OCI-LY7 (cell line): Measurements from ENCODE around the gene PHACTR3. TPM values are rescaled to one million over a fixed set of nuclear protein-coding genes. Genes with fewer than 3 reads are reported as not detected.

Source experiments
- BruUV-seq: library from RNA; stranded (reverse); fragments of 400-500 nt; replicated peaks from 2 replicates; lab custom pipeline; 2021; lab: Mats Ljungman, UMichigan
- CTCF ChIA-PET: fragments of 300-600 bp; sonication (Branson Sonifier 250); formaldehyde crosslinking; loops from one replicate; lab custom pipeline; 2022; ENCODE audit warnings: antibody characterized with exemption; ENCODE audit not compliant: unreplicated experiment; lab: Charles Lee
- POLR2A ChIA-PET: fragments of 300-600 bp; sonication (Branson Sonifier 250); formaldehyde crosslinking; loops from one replicate; lab custom pipeline; 2022; ENCODE audit warnings: antibody characterized with exemption; lab: Charles Lee
- DNase-seq: peaks from one replicate; pipeline ENCODE4 v3.0.0-alpha.2; 2015; ENCODE audit warnings: low spot score
- H2AFZ ChIP-seq: fragments of 200-600 bp; sonication (generic), shearing (Covaris generic); 2 replicates; pipeline ENCODE4 v1.6.1; 2014; ENCODE audit warnings: mild to moderate bottlenecking, antibody characterized with exemption, low read length, moderate library complexity
- H3K27ac ChIP-seq: fragments of 200-600 bp; sonication (generic); 2 replicates; pipeline ENCODE4 v1.5.1; 2014; ENCODE audit warnings: mixed run types, low read depth, mild to moderate bottlenecking, moderate library complexity, low read length, inconsistent platforms; ENCODE audit not compliant: poor library complexity, severe bottlenecking
- H3K36me3 ChIP-seq: fragments of 200-600 bp; sonication (generic); 2 replicates; pipeline ENCODE4 v1.6.1; 2014; ENCODE audit warnings: mild to moderate bottlenecking, antibody characterized with exemption, low read length, moderate library complexity, mixed read lengths; ENCODE audit not compliant: insufficient read depth
- H3K4me1 ChIP-seq: fragments of 200-600 bp; sonication (generic); 2 replicates; pipeline ENCODE4 v1.5.1; 2014; ENCODE audit warnings: mild to moderate bottlenecking, low read length; ENCODE audit not compliant: insufficient read depth, poor library complexity, severe bottlenecking
- H3K4me2 ChIP-seq: fragments of 200-600 bp; sonication (generic); 2 replicates; pipeline ENCODE4 v1.6.1; 2014; ENCODE audit warnings: mild to moderate bottlenecking, low read length
- H3K4me3 ChIP-seq: fragments of 200-600 bp; sonication (generic); 2 replicates; pipeline ENCODE4 v1.5.1; 2014; ENCODE audit warnings: mild to moderate bottlenecking, low read depth, low read length; ENCODE audit not compliant: poor library complexity, severe bottlenecking
- H3K79me2 ChIP-seq: fragments of 200-600 bp; sonication (generic); 2 replicates; pipeline ENCODE4 v1.6.1; 2016; ENCODE audit warnings: low read depth, mild to moderate bottlenecking, low read length, moderate library complexity, mixed read lengths; ENCODE audit not compliant: insufficient read depth
- H3K9me2 ChIP-seq: fragments of 200-600 bp; sonication (generic); 2 replicates; pipeline ENCODE4 v1.6.1; 2016; ENCODE audit warnings: mild to moderate bottlenecking, low read length, mixed read lengths; ENCODE audit not compliant: insufficient read depth
- H3K9me3 ChIP-seq: fragments of 200-600 bp; sonication (generic); 2 replicates; pipeline ENCODE4 v1.6.1; 2014; ENCODE audit warnings: mild to moderate bottlenecking, mixed run types, low read length, mixed read lengths
- H4K20me1 ChIP-seq: fragments of 200-600 bp; sonication (generic); 2 replicates; pipeline ENCODE4 v1.6.1; 2014; ENCODE audit warnings: mild to moderate bottlenecking, antibody characterized with exemption, low read length, moderate library complexity, mixed read lengths; ENCODE audit not compliant: insufficient read depth
- CTCF ChIP-seq: fragments of 200-600 bp; sonication (generic); conservative IDR thresholded peaks from 2 replicates; pipeline ENCODE4 v1.5.1; 2014; ENCODE audit warnings: mild to moderate bottlenecking, antibody characterized with exemption, low read length, moderate library complexity, mixed read lengths
- EZH2phosphoT487 ChIP-seq: fragments of 200-600 bp; sonication (generic); IDR thresholded peaks from 2 replicates; pipeline ENCODE4 v1.6.1; 2018; ENCODE audit warnings: low read depth, borderline replicate concordance, mild to moderate bottlenecking, mixed run types, antibody characterized with exemption, low read length, moderate library complexity, mixed read lengths
- intact Hi-C: fragments of 100-400 bp; cut with micrococcal nuclease; formaldehyde crosslinking; loops from one replicate; pipeline ENCODE4 v1.10.0; 2022; ENCODE audit not compliant: unreplicated experiment
- total RNA-seq, 2 experiments: library from RNA; depleted of rRNA in 1 of 2; stranded (reverse); fragments of >200 nt in 1 of 2; shearing (Covaris generic) in 1 of 2; gene quantifications; 2 replicates each; pipeline ENCODE4 v1.2.3, GENCODE V29; 2014 to 2022

PHACTR3 gene
- total RNA-seq, 2 experiments from 2014 or later: 0.32 TPM; not detected in 1

GRCh38 chr20:59657459-59658046, 53.2 kb downstream of the PHACTR3 start:
- Histone ChIP-seq H2AFZ (no peak overlapping the region), H4K20me1 (no peaks in the 10 kb centered on the region), H3K4me1 (no peaks in the 10 kb centered on the region), H3K4me3 (no peak overlapping the region), H3K4me2 (no peak overlapping the region), H3K36me3 (no peaks in the 10 kb centered on the region), H3K9me2 (no peaks in the 10 kb centered on the region), H3K27ac (no peak overlapping the region), H3K79me2 (no peaks in the 10 kb centered on the region), H3K9me3 (peaks cover 8% of the 10 kb centered on the region; the same call in 1 of the 2 replicates)
- ChIA-PET CTCF (no interaction called here), POLR2A (no interaction called here)
- intact Hi-C loops: no loop called here
- DNase-seq: no peak
- BruUV-seq: no TSS peak
- TF ChIP-seq CTCF: no peak
- TF ChIP-seq EZH2phosphoT487: no peak

- no TSS peak for BruUV-seq
Measured at GRCh38 chr20:59660471-59660870, 56.1 kb downstream of the PHACTR3 start.

More at GRCh38 chr20:59660471-59660870, 56.1 kb downstream of the PHACTR3 start:
- Histone ChIP-seq H3K9me2 (no peaks in the 10 kb centered on the region), H3K9me3 (peaks cover 8% of the 10 kb centered on the region; the same call in 1 of the 2 replicates), H2AFZ (no peak overlapping the region), H4K20me1 (no peaks in the 10 kb centered on the region), H3K79me2 (no peaks in the 10 kb centered on the region), H3K4me2 (no peak overlapping the region), H3K4me1 (no peaks in the 10 kb centered on the region), H3K4me3 (no peak overlapping the region), H3K27ac (no peak overlapping the region), H3K36me3 (no peaks in the 10 kb centered on the region)
- intact Hi-C loops: no loop called here
- no peak for DNase-seq
- ChIA-PET POLR2A (interaction anchor here (1.1 kb wide), 1 partner anchor 8 kb away, joined by 3 read pairs; no protein-coding TSS in a partner anchor), CTCF (no interaction called here)
- no peak for TF ChIP-seq EZH2phosphoT487
- TF ChIP-seq CTCF: no peak
